SK-N-SH (cell line): ENCODE data around the gene PBX1. TPM values are rescaled to one million over a fixed set of nuclear protein-coding genes. Genes with fewer than 3 reads are reported as not detected.

Source experiments
- CTCF ChIA-PET: fragments of 300-600, 350-600 bp; formaldehyde crosslinking; extraction: SDS; loops from one replicate; lab custom pipeline; 2021; lab: Yijun Ruan, JAX
- POLR2A ChIA-PET: fragments of 350-600 bp; sonication (Branson Sonifier 250); formaldehyde crosslinking; extraction: SDS; loops from one replicate; lab custom pipeline; 2020; ENCODE audit warnings: antibody characterized with exemption, inconsistent platforms; lab: Yijun Ruan, JAX
- DNase-seq: peaks from one replicate; pipeline ENCODE4 v3.0.0; 2012
- H2AFZ ChIP-seq: fragments of 200-600 bp; sonication (generic); 2 replicates; pipeline ENCODE4 v1.8.1; 2016; ENCODE audit warnings: antibody characterized with exemption, mild to moderate bottlenecking, low read depth
- H3F3A ChIP-seq: fragments of 200-600 bp; sonication (generic); replicated peaks from 2 replicates; pipeline ENCODE3; 2016; ENCODE audit warnings: antibody characterized with exemption, mild to moderate bottlenecking; ENCODE audit not compliant: insufficient read depth
- H3K27ac ChIP-seq, 2 experiments: fragments of 200-500 bp in 1 of 2; fragments of 200-600 bp in 1 of 2; sonication (Bioruptor generic) in 1 of 2; sonication (generic), shearing (Covaris generic) in 1 of 2; 2 replicates each; pipeline versions ENCODE4 v1.5.1 to v1.6.1; 2014 to 2016; ENCODE audit warnings: low read depth in 2 of 2, inconsistent platforms in 1 of 2, low read length in 1 of 2, mild to moderate bottlenecking in 1 of 2, mixed read lengths in 1 of 2
- H3K27me3 ChIP-seq: fragments of 200-600 bp; sonication (generic), shearing (Covaris generic); 2 replicates; pipeline ENCODE4 v1.6.1; 2016; ENCODE audit warnings: mixed run types; ENCODE audit not compliant: insufficient read depth
- H3K36me3 ChIP-seq, 2 experiments: fragments of 200-500 bp in 1 of 2; fragments of 200-600 bp in 1 of 2; sonication (Bioruptor generic) in 1 of 2; sonication (generic) in 1 of 2; replicated peaks in 1 of 2; 2 replicates each; pipeline versions ENCODE3 to v1.5.1; 2014 to 2016; ENCODE audit warnings: low read length in 1 of 2, mild to moderate bottlenecking in 1 of 2; ENCODE audit not compliant: insufficient read depth in 2 of 2, control insufficient read depth in 1 of 2
- H3K4me1 ChIP-seq, 2 experiments: fragments of 200-500 bp in 1 of 2; fragments of 200-600 bp in 1 of 2; sonication (Bioruptor generic) in 1 of 2; sonication (generic), shearing (Covaris generic) in 1 of 2; 2 replicates each; pipeline versions ENCODE4 v1.5.1 to v1.6.1; 2014 to 2016; ENCODE audit warnings: low read depth in 1 of 2, low read length in 1 of 2, mixed run types in 1 of 2; ENCODE audit not compliant: insufficient read depth in 2 of 2, control insufficient read depth in 1 of 2
- H3K4me2 ChIP-seq: fragments of 200-600 bp; sonication (generic), shearing (Covaris generic); 2 replicates; pipeline ENCODE4 v1.6.1; 2017; ENCODE audit warnings: mixed run types
- H3K4me3 ChIP-seq, 2 experiments: fragments of 200-500 bp in 1 of 2; fragments of 200-600 bp in 1 of 2; sonication (Bioruptor generic) in 1 of 2; sonication (generic), shearing (Covaris generic) in 1 of 2; 2 replicates each; pipeline versions ENCODE4 v1.5.1 to v1.8.1; 2014 to 2016; ENCODE audit warnings: low read depth in 2 of 2, inconsistent platforms in 1 of 2, low read length in 1 of 2, mild to moderate bottlenecking in 1 of 2, mixed read lengths in 1 of 2, moderate library complexity in 1 of 2
- H3K79me2 ChIP-seq: fragments of 200-600 bp; sonication (generic); 2 replicates; pipeline ENCODE4 v1.8.1; 2017; ENCODE audit warnings: mild to moderate bottlenecking; ENCODE audit not compliant: insufficient read depth
- H3K9ac ChIP-seq: fragments of 200-600 bp; sonication (generic); 2 replicates; pipeline ENCODE4 v1.6.1; 2017; ENCODE audit warnings: mixed run types
- H3K9me2 ChIP-seq: fragments of 200-600 bp; sonication (generic); 2 replicates; pipeline ENCODE4 v1.6.1; 2017; ENCODE audit warnings: mixed run types
- H3K9me3 ChIP-seq: fragments of 200-600 bp; sonication (generic); 2 replicates; pipeline ENCODE4 v1.6.1; 2017; ENCODE audit warnings: mixed run types, mild to moderate bottlenecking, moderate library complexity
- H4K20me1 ChIP-seq: fragments of 200-600 bp; sonication (generic); 2 replicates; pipeline ENCODE4 v1.6.1; 2017; ENCODE audit warnings: mild to moderate bottlenecking, mixed run types; ENCODE audit not compliant: insufficient read depth
- ELF1 ChIP-seq: IDR thresholded peaks from 2 replicates; pipeline ENCODE4 v1.4.0; 2012
- EP300 ChIP-seq, 2 experiments: IDR thresholded peaks; 2 replicates each; pipeline versions ENCODE4 v1.4.0 to v1.6.1; 2012; ENCODE audit warnings: borderline replicate concordance in 1 of 2, low read depth in 1 of 2, low read length in 1 of 2
- FOSL2 ChIP-seq: IDR thresholded peaks from 2 replicates; pipeline ENCODE4 v1.4.0; 2012; ENCODE audit warnings: low read depth, mild to moderate bottlenecking, moderate library complexity, borderline replicate concordance
- MEF2A ChIP-seq: IDR thresholded peaks from 2 replicates; pipeline ENCODE4 v1.4.0; 2012; ENCODE audit warnings: low read depth, borderline replicate concordance
- NFIC ChIP-seq: IDR thresholded peaks from 2 replicates; pipeline ENCODE4 v1.4.0; 2012; ENCODE audit warnings: borderline replicate concordance
- NRF1 ChIP-seq: IDR thresholded peaks from 2 replicates; pipeline ENCODE4 v1.6.1; 2012; ENCODE audit warnings: low read depth, mild to moderate bottlenecking, low read length
- RFX5 ChIP-seq: IDR thresholded peaks from 2 replicates; pipeline ENCODE4 v1.6.1; 2012; ENCODE audit warnings: mild to moderate bottlenecking, improper control_type of control experiment, low read length
- SMC3 ChIP-seq: IDR thresholded peaks from 2 replicates; pipeline ENCODE4 v1.6.1; 2012; ENCODE audit warnings: low read depth, low read length, improper control_type of control experiment
- TAF1 ChIP-seq: IDR thresholded peaks from 2 replicates; pipeline ENCODE4 v1.6.1; 2012; ENCODE audit warnings: low read depth, mild to moderate bottlenecking, low read length, moderate library complexity, borderline replicate concordance
- TCF12 ChIP-seq: IDR thresholded peaks from 2 replicates; pipeline ENCODE4 v1.4.0; 2012
- WGBS: methylation state at CpG from one replicate; pipeline ENCODE4 v1.1.6; 2017; ENCODE audit warnings: low lambda C conversion rate; 5-methylcytosine and 5-hydroxymethylcytosine counted together
- polyA plus RNA-seq, 3 experiments: library from polyadenylated mRNA; depleted of rRNA; stranded (reverse); fragments of >200 nt; gene quantifications; 2 replicates each; pipeline ENCODE4 v1.2.3, GENCODE V29; 2012
- TF ChIP-seq, protein P1 (sequence below): IDR thresholded peaks from 2 replicates; pipeline ENCODE4 v1.4.0; 2012; ENCODE audit warnings: low read depth, borderline replicate concordance
- TF ChIP-seq, protein P2 (sequence below): IDR thresholded peaks from 2 replicates; pipeline ENCODE4; 2012
- TF ChIP-seq, protein P3 (sequence below): IDR thresholded peaks from 2 replicates; pipeline ENCODE4 v1.4.0; 2012; ENCODE audit warnings: low read depth
- TF ChIP-seq, protein P4 (sequence below): fragments of 150-350 bp; IDR thresholded peaks from 2 replicates; pipeline ENCODE4 v1.6.1; 2016; ENCODE audit warnings: mild to moderate bottlenecking, low read depth, low read length

The PBX1 gene
- polyA plus RNA-seq, 1 of the 3 experiments (the other 2 are of a cell fraction) = 27.0 TPM

DNA sequence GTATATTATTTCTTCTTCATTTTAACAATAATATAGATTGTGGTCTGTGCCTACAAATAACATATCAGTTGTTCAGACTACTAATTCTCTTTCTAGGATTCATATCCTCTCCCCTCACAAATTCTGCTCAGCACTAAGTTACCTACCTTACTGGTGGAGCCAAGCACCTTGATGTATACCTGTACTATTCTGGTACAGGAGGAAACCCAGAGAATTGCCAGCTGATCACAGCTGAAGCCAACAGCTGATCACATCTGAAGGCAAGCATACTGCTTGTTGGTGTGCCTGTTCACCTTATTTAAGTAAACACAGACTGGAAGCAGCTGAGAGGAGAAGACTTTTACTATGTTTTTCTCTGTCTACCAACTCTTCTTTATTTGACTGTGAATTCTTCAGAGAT is 101.8 kb downstream of the PBX1 start:
- Histone ChIP-seq H3K36me3 (no peaks in the 10 kb centered on the region), H3K27me3 (no peaks in the 10 kb centered on the region), H3K79me2 (no peaks in the 10 kb centered on the region), H4K20me1 (no peaks in the 10 kb centered on the region), H3K27ac (no peak overlapping the region), H3F3A (no peaks in the 10 kb centered on the region), H3K4me1 (no peaks in the 10 kb centered on the region; a peak in 3 of 4 replicates), H3K4me2 (no peak overlapping the region), H3K9me2 (no peaks in the 10 kb centered on the region), H3K4me3 (no peak overlapping the region), H3K9ac (no peak overlapping the region), H3K9me3 (no peaks in the 10 kb centered on the region), H2AFZ (no peak overlapping the region)
- ChIA-PET POLR2A (no interaction called here), CTCF (interaction anchor here (0.6 to 1.9 kb wide), 3 partner anchors 14 to 126 kb away, joined by 3 to 5 read pairs (median 4); no protein-coding TSS in a partner anchor)
- DNase-seq = no peak
- TF ChIP-seq NRF1 (no peak), NFIC (no peak), SMC3 (no peak), FOSL2 (no peak), MEF2A (no peak), RFX5 (no peak), TAF1 (no peak), TCF12 (no peak), EP300 (IDR thresholded peaks at IDR 0.05; ENCODE audit: borderline replicate concordance in 1 of 2, low read depth in 1 of 2, low read length in 1 of 2) (no peak), ELF1 (no peak)
- TF ChIP-seq, protein P1, sequence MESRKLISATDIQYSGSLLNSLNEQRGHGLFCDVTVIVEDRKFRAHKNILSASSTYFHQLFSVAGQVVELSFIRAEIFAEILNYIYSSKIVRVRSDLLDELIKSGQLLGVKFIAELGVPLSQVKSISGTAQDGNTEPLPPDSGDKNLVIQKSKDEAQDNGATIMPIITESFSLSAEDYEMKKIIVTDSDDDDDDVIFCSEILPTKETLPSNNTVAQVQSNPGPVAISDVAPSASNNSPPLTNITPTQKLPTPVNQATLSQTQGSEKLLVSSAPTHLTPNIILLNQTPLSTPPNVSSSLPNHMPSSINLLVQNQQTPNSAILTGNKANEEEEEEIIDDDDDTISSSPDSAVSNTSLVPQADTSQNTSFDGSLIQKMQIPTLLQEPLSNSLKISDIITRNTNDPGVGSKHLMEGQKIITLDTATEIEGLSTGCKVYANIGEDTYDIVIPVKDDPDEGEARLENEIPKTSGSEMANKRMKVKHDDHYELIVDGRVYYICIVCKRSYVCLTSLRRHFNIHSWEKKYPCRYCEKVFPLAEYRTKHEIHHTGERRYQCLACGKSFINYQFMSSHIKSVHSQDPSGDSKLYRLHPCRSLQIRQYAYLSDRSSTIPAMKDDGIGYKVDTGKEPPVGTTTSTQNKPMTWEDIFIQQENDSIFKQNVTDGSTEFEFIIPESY = no peak
- TF ChIP-seq, protein P2, sequence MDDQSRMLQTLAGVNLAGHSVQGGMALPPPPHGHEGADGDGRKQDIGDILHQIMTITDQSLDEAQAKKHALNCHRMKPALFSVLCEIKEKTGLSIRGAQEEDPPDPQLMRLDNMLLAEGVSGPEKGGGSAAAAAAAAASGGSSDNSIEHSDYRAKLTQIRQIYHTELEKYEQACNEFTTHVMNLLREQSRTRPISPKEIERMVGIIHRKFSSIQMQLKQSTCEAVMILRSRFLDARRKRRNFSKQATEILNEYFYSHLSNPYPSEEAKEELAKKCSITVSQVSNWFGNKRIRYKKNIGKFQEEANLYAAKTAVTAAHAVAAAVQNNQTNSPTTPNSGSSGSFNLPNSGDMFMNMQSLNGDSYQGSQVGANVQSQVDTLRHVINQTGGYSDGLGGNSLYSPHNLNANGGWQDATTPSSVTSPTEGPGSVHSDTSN = no peak
- TF ChIP-seq, protein P3, sequence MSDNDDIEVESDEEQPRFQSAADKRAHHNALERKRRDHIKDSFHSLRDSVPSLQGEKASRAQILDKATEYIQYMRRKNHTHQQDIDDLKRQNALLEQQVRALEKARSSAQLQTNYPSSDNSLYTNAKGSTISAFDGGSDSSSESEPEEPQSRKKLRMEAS = no peak
- TF ChIP-seq, protein P4, sequence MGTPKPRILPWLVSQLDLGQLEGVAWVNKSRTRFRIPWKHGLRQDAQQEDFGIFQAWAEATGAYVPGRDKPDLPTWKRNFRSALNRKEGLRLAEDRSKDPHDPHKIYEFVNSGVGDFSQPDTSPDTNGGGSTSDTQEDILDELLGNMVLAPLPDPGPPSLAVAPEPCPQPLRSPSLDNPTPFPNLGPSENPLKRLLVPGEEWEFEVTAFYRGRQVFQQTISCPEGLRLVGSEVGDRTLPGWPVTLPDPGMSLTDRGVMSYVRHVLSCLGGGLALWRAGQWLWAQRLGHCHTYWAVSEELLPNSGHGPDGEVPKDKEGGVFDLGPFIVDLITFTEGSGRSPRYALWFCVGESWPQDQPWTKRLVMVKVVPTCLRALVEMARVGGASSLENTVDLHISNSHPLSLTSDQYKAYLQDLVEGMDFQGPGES = no peak

DNA sequence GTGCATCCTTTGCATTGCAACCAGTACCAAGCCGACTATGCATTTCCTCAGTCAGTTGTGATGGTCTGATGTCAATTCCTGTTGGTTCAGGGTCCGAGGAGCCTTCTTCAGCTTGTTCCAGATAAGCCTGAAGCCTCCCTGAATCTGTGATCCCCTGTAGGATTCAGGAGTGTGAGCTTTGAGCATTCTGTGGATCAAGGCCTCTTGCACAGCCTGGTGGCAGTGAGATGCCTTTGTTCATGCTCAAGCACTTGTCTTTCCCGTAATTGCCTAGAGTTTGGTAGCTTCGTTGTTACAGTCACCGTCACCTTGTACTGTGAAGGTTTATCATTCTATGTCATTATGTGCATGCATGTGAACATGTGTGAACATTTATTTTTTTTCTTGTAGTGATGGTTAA is 103.5 kb downstream of the PBX1 start:
- H3K27ac ChIP-seq = no peak overlapping the region
- CTCF ChIA-PET = interaction anchor here (1.1 kb wide), 1 partner anchor 9 kb away, joined by 3 read pairs; no protein-coding TSS in a partner anchor
- no peak overlapping the region for H3K4me3 ChIP-seq
- H3K9me3 ChIP-seq = no peaks in the 10 kb centered on the region
- H3K9ac ChIP-seq = no peak overlapping the region
- no peaks in the 10 kb centered on the region for H3K79me2 ChIP-seq
- POLR2A ChIA-PET = no interaction called here
- no peaks in the 10 kb centered on the region for H3K36me3 ChIP-seq
- H2AFZ ChIP-seq = no peak overlapping the region
- 83% methylated on average over 5 of the region's 5 CpGs for WGBS
- H3F3A ChIP-seq = no peaks in the 10 kb centered on the region
- H3K9me2 ChIP-seq = no peaks in the 10 kb centered on the region
- H3K4me1 ChIP-seq = no peaks in the 10 kb centered on the region; a peak in 1 of 4 replicates
- H4K20me1 ChIP-seq = no peaks in the 10 kb centered on the region
- H3K27me3 ChIP-seq = no peaks in the 10 kb centered on the region
- TF ChIP-seq FOSL2 = no peak
- no peak for DNase-seq
- no peak overlapping the region for H3K4me2 ChIP-seq
